ENCODE measurements around the gene TMC6. TPM values are rescaled to one million over a fixed set of nuclear protein-coding genes. Genes with fewer than 3 reads are reported as not detected.

Gene TMC6
- total and polyA plus RNA-seq, 2 of the 13 experiments (the other 11 are each of a cell fraction or from before 2014, with no cell fraction given), result 48.4 to 99.1 TPM

GRCh38 chr17:78129351-78130089 is 965 bp upstream of the TMC6 start (continued):
- TF ChIP-seq ZNF318 (CRISPR knock-in tag; IDR thresholded peaks at IDR 0.05) (0 out of 2 replicates have a peak, but pooled peaks have one; percentile 29), MEIS1 (CRISPR knock-in tag; IDR thresholded peaks at IDR 0.05; ENCODE audit: borderline replicate concordance) (peak; percentile 54; the same call in 1 of the 2 replicates), SIX4 (CRISPR knock-in tag; IDR thresholded peaks at IDR 0.05) (no peak), TARDBP (CRISPR knock-in tag; IDR thresholded peaks at IDR 0.05) (no peak), ZNF780A (CRISPR knock-in tag; IDR thresholded peaks at IDR 0.05) (no peak), ZMYM3 (CRISPR knock-in tag; IDR thresholded peaks at IDR 0.05) (peak; percentile 97), SP2 (CRISPR knock-in tag; IDR thresholded peaks at IDR 0.05) (no peak), ZNF282 (IDR thresholded peaks at IDR 0.05; ENCODE audit: partially characterized antibody) (no peak), RFX5 (IDR thresholded peaks at IDR 0.05; ENCODE audit: low read depth, low read length) (no peak), ATF2 (CRISPR knock-in tag; IDR thresholded peaks at IDR 0.05) (no peak), DNMT1 (CRISPR knock-in tag; IDR thresholded peaks at IDR 0.05) (no peak), MBNL3 (CRISPR knock-in tag; conservative IDR thresholded peaks at IDR 0.05) (no peak), HIC2 (CRISPR knock-in tag; IDR thresholded peaks at IDR 0.05; ENCODE audit: low read depth) (peak; percentile 41; the same call in 1 of the 2 replicates), KDM5A (IDR thresholded peaks at IDR 0.05; ENCODE audit: borderline replicate concordance, low read length) (no peak), ZNF691 (CRISPR knock-in tag; IDR thresholded peaks at IDR 0.05; ENCODE audit: borderline replicate concordance, low read depth) (0 out of 2 replicates have a peak, but pooled peaks have one; percentile 22), ARHGAP35 (CRISPR knock-in tag; IDR thresholded peaks at IDR 0.05; ENCODE audit: borderline replicate concordance) (0 out of 2 replicates have a peak, but pooled peaks have one; percentile 35), GTF3A (CRISPR knock-in tag; conservative IDR thresholded peaks at IDR 0.05) (no peak)

All from HepG2 (cell line).